Spleen (tissue), 11 donors: ENCODE measurements around the gene PLEKHG3. TPM values are rescaled to one million over a fixed set of nuclear protein-coding genes. Genes with fewer than 3 reads are reported as not detected.

Experiments used
- DNase-seq: peaks from one replicate; pipeline ENCODE4 v3.0.0-alpha.2; 2020
- H3K27ac ChIP-seq, 8 donors: fragments of 200-600 bp; sonication (generic) in 7 of 8; 1 replicate in 4 of 8; 2 replicates in 4 of 8; pipeline versions ENCODE4 v1.5.0 to v1.8.0; 2016 to 2021; ENCODE audit warnings: inconsistent platforms in 4 of 8, mild to moderate bottlenecking in 4 of 8, moderate library complexity in 1 of 8
- H3K27me3 ChIP-seq, 7 donors: fragments of 200-600 bp; sonication (generic) in 6 of 7; replicated peaks in 1 of 7; 1 replicate in 4 of 7; 2 replicates in 3 of 7; pipeline versions ENCODE4 v1.5.0 to v1.8.0; 2016 to 2021; ENCODE audit warnings: inconsistent platforms in 3 of 7, mild to moderate bottlenecking in 1 of 7
- H3K36me3 ChIP-seq, 6 donors: fragments of 200-600 bp; sonication (generic) in 5 of 6; 1 replicate in 4 of 6; 2 replicates in 2 of 6; pipeline versions ENCODE4 v1.5.0 to v1.8.0; 2016 to 2021; ENCODE audit warnings: inconsistent platforms in 2 of 6
- H3K4me1 ChIP-seq, 6 donors: fragments of 200-600 bp; sonication (generic) in 5 of 6; 1 replicate in 3 of 6; 2 replicates in 3 of 6; pipeline versions ENCODE4 v1.5.0 to v1.8.0; 2016 to 2021; ENCODE audit warnings: inconsistent platforms in 3 of 6
- H3K4me3 ChIP-seq, 8 donors: fragments of 200-600 bp; sonication (generic) in 7 of 8; 1 replicate in 4 of 8; 2 replicates in 4 of 8; pipeline versions ENCODE4 v1.5.0 to v1.8.0; 2016 to 2021; ENCODE audit warnings: inconsistent platforms in 4 of 8, mild to moderate bottlenecking in 4 of 8, moderate library complexity in 2 of 8
- H3K9me3 ChIP-seq, 8 donors: fragments of 200-600 bp; sonication (generic) in 7 of 8; 1 replicate in 4 of 8; 2 replicates in 4 of 8; pipeline versions ENCODE4 v1.5.0 to v1.8.0; 2016 to 2021; ENCODE audit warnings: inconsistent platforms in 4 of 8
- POLR2A ChIP-seq, 3 donors: fragments of 450-650 bp; IDR thresholded peaks; one replicate each; pipeline ENCODE4 v1.5.1; 2017; ENCODE audit warnings: antibody characterized with exemption in 3 of 3, mild to moderate bottlenecking in 1 of 3
- POLR2AphosphoS5 ChIP-seq, 3 donors: sonication (generic); formaldehyde crosslinking; IDR thresholded peaks; one replicate each; pipeline ENCODE4 v1.5.1; 2017; ENCODE audit warnings: antibody characterized with exemption in 3 of 3
- WGBS, 5 donors: extraction: QIAGEN DNeasy Blood & Tissue Kit in 3 of 5; methylation state at CpG; one replicate each; pipeline versions ENCODE4 v1.1.5 to v1.1.7; 2013 to 2018; 5-methylcytosine and 5-hydroxymethylcytosine counted together
- intact Hi-C: fragments of 100-400 bp; cut with DNase I; formaldehyde crosslinking; loops from one replicate; pipeline ENCODE4 v1.15.0; 2023; ENCODE audit warnings: low total_unique reads
- polyA plus RNA-seq, 3 donors: library from polyadenylated mRNA; stranded (reverse); fragments of 200-250 nt; gene quantifications; one replicate each; pipeline ENCODE4 v1.2.1, GENCODE V29; 2013
- total RNA-seq, 7 donors: library from RNA; depleted of rRNA in 3 of 7; stranded (reverse); fragments of >200 nt in 3 of 7; fragmentation: NEBNext Ultra II Directional in 4 of 7; extraction: Animal tissue kit (Norgen Biotek cat#: 25700) in 4 of 7; gene quantifications; one replicate each; pipeline versions ENCODE4 v1.1.0 to v1.2.1, GENCODE V29; 2016 to 2021
- TF ChIP-seq, protein P1 (sequence below), 11 experiments: fragments of 200-600 bp in 7 of 11; fragments of 450-650 bp in 4 of 11; sonication (generic) in 4 of 11; IDR thresholded peaks in 8 of 11; conservative IDR thresholded peaks in 3 of 11; 1 replicate in 7 of 11; 2 replicates in 4 of 11; pipeline versions ENCODE4 v1.4.0 to v1.8.0; 2016 to 2021; ENCODE audit warnings: antibody characterized with exemption in 11 of 11, inconsistent platforms in 4 of 11, mild to moderate bottlenecking in 1 of 11
- donor health status: healthy with polysubstance abuse.
- donor health status: DM: no; HTN: no; CAD: no; lungs with moderate emphysema.
- donor health status: DM: no; HTN: no; CAD: no.
- donor health status: Bipolar disorder and iron deficiency.
- donor health status: healthy.
- donor health status: DM: no; HTN: no; CAD: no.
- donor health status: DM: yes; HTN: yes; CAD: no.

Gene PLEKHG3
- total and polyA plus RNA-seq, 10 donors: 4.5 to 77.7 (median 45.4) TPM

- no peak overlapping the region for H3K4me3 ChIP-seq
- no peak overlapping the region for H3K27ac ChIP-seq
- no peaks in the 10 kb centered on the region for H3K9me3 ChIP-seq
- H3K4me1 ChIP-seq: peaks cover 10 to 81% (median 57%) of the 10 kb centered on the region in 6 donors
- TF ChIP-seq, protein P1, sequence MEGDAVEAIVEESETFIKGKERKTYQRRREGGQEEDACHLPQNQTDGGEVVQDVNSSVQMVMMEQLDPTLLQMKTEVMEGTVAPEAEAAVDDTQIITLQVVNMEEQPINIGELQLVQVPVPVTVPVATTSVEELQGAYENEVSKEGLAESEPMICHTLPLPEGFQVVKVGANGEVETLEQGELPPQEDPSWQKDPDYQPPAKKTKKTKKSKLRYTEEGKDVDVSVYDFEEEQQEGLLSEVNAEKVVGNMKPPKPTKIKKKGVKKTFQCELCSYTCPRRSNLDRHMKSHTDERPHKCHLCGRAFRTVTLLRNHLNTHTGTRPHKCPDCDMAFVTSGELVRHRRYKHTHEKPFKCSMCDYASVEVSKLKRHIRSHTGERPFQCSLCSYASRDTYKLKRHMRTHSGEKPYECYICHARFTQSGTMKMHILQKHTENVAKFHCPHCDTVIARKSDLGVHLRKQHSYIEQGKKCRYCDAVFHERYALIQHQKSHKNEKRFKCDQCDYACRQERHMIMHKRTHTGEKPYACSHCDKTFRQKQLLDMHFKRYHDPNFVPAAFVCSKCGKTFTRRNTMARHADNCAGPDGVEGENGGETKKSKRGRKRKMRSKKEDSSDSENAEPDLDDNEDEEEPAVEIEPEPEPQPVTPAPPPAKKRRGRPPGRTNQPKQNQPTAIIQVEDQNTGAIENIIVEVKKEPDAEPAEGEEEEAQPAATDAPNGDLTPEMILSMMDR (IDR thresholded peaks at IDR 0.05 in 8 of 11, conservative IDR thresholded peaks at IDR 0.05 in 3 of 11): no peak
- no peak for TF ChIP-seq POLR2AphosphoS5 (IDR thresholded peaks at IDR 0.05)
- no peak for TF ChIP-seq POLR2A (IDR thresholded peaks at IDR 0.05)
- H3K36me3 ChIP-seq: no peaks in the 10 kb centered on the region
- 57 to 92% (median 88%) methylated on average over 1 of the region's 1 CpG for WGBS, 5 donors
- DNase-seq: no peak
- peaks cover 0 to 60% (median 18%) of the 10 kb centered on the region in 7 donors for H3K27me3 ChIP-seq
- intact Hi-C loops: no loop called here
These were observed 2.6 kb upstream of the PLEKHG3 start for GRCh38 chr14:64701660-64702059.

DNA sequence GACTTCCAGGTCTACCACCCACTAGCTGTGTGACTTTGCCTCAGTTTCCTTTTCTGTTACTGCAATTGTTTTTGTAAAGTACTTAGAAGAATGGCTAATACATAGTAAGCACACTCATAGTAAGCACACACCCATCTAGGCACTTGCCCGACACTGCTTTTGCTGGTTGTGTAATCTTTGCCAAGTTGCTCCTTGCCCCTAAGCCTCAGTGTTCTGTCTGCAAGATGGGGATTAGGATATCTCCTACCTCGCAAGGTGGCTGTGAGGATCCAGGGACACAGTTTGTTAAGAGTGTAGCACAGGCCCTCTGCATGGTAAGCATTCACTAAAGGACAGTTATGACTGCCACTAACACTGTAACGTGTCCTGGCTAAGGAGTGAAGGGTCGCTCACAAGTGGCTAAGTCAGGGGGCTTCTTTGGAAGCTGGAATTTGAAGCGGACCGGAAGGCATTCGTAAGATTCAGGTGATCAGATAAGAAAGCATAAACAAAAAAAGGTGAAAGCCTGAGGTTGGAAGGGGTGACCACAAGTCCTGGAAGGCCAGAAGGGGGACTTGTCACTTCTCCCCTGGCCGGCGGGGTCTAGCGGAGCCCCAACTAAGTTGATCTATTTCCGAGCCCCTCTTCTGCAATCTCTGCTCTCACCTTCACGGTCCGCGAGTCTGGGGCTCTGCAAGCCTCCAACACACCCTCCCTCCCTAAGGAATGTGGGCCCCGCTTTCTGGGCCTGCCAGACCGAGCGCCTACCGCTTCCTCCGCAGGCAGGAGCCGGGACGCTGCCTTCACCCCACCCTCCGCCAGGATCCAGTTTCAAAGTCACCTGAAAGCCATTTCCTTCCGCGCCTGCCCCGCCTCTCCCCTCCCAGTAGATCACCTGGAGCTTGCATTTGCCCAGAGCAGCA lies 1.5 kb upstream of the PLEKHG3 start:
- WGBS, 5 donors: 38 to 64% (median 44%) methylated on average over 25 of the region's 25 CpGs
- TF ChIP-seq POLR2AphosphoS5 (IDR thresholded peaks at IDR 0.05) (no peak), POLR2A (IDR thresholded peaks at IDR 0.05) (no peak)
- TF ChIP-seq, protein P1 (IDR thresholded peaks at IDR 0.05 in 8 of 11, conservative IDR thresholded peaks at IDR 0.05 in 3 of 11): no peak
- peak; percentile 77 for DNase-seq
- peaks cover 0 to 60% (median 18%) of the 10 kb centered on the region in 7 donors for H3K27me3 ChIP-seq
- H3K4me3 ChIP-seq: peak overlapping the region in 4 of 8 donors; percentile 72 to 81 (median 78)
- intact Hi-C loops: no loop called here
- peak overlapping the region in 5 of 8 donors; percentile 91 to 97 (median 93) for H3K27ac ChIP-seq
- H3K36me3 ChIP-seq: no peaks in the 10 kb centered on the region
- peaks cover 10 to 81% (median 68%) of the 10 kb centered on the region in 6 donors for H3K4me1 ChIP-seq
- H3K9me3 ChIP-seq: no peaks in the 10 kb centered on the region

GRCh38 chr14:64703395-64704142 lies 655 bp upstream of the PLEKHG3 start:
- H3K27me3 ChIP-seq: peaks cover 0 to 60% (median 18%) of the 10 kb centered on the region in 7 donors
- DNase-seq: no peak
- intact Hi-C loops: no loop called here
- TF ChIP-seq POLR2AphosphoS5 (IDR thresholded peaks at IDR 0.05) (no peak), POLR2A (IDR thresholded peaks at IDR 0.05) (no peak)
- TF ChIP-seq, protein P1 (IDR thresholded peaks at IDR 0.05 in 8 of 11, conservative IDR thresholded peaks at IDR 0.05 in 3 of 11): no peak
- no peaks in the 10 kb centered on the region for H3K9me3 ChIP-seq
- H3K4me1 ChIP-seq: peaks cover 16 to 81% (median 71%) of the 10 kb centered on the region in 6 donors
- H3K4me3 ChIP-seq: peak overlapping the region; percentile 42 to 81 (median 74)
- H3K27ac ChIP-seq: peak overlapping the region; percentile 73 to 97 (median 93)
- no peaks in the 10 kb centered on the region for H3K36me3 ChIP-seq
- WGBS, 5 donors: 11 to 19% (median 13%) methylated on average over 22 to 26 of the region's 26 CpGs
